GM12878 (cell line): Measurements from ENCODE around the gene SRRM2.

Experiments
- POLR2A ChIP-seq: IDR thresholded peaks from 2 replicates; pipeline ENCODE4 v1.6.1; 2011; ENCODE audit warnings: low read depth, mild to moderate bottlenecking, low read length
- POLR2AphosphoS2 ChIP-seq: IDR thresholded peaks from 2 replicates; pipeline ENCODE4 v1.6.1; 2011; ENCODE audit warnings: low read depth, mild to moderate bottlenecking, low read length, improper control_type of control experiment, moderate library complexity
- TF ChIP-seq, protein P1 (sequence below), 3 experiments: IDR thresholded peaks in 2 of 3; conservative IDR thresholded peaks in 1 of 3; 2 replicates each; pipeline ENCODE4 v1.5.1; 2011; ENCODE audit warnings: low read depth in 3 of 3, low read length in 3 of 3, mild to moderate bottlenecking in 3 of 3, control low read depth in 2 of 3, moderate library complexity in 2 of 3, inconsistent platforms in 1 of 3, mixed read lengths in 1 of 3; ENCODE audit not compliant: control insufficient read depth in 2 of 3, insufficient read depth in 1 of 3; ENCODE audit errors: extremely low read depth in 1 of 3
- TF ChIP-seq, protein P2 (sequence below): fragments of 450-650 bp; IDR thresholded peaks from 2 replicates; pipeline ENCODE4 v1.6.1; 2016; ENCODE audit warnings: mild to moderate bottlenecking, moderate library complexity, borderline replicate concordance
- TF ChIP-seq, protein P3 (sequence below): IDR thresholded peaks from 2 replicates; pipeline ENCODE4 v1.6.1; 2012; ENCODE audit warnings: low read depth, low read length, improper control_type of control experiment

DNA sequence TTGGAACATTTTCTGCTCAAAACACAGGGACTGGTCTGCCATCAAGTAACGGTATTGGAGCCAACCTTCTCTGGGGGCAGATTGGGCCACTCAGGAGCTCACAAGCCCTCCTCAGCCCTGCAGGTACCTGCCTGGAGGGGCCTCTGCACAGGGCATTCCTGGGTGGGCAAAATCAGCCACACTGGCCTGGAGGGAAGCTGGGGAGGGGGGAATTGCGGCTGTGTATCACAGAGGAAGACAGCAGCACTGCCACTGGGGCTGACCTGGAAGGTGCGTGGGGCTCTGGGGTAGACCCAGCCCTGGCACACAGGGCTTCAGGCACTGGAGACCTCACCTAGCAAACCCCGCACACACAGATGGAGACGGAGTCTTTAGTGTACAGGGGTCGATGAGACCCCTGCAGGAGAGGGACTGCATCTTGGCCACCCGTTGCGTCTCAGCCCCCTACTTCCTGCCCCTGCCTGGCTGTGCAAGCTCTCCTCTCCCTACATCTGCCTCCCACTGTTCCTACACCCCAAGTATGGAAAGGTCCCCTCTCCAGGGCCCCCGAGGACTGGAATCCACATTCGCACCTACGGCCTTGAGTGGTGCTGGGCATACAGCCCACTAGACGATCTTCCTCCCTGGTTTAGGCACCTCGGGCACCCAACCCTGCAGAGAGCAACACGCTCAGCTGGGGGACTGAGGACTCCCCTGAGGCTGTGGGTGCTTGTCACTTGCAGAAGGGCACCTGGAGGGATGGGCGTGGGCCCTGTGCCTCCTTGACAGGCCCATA, 7.1 kb upstream of the SRRM2 start:
- TF ChIP-seq, protein P1, sequence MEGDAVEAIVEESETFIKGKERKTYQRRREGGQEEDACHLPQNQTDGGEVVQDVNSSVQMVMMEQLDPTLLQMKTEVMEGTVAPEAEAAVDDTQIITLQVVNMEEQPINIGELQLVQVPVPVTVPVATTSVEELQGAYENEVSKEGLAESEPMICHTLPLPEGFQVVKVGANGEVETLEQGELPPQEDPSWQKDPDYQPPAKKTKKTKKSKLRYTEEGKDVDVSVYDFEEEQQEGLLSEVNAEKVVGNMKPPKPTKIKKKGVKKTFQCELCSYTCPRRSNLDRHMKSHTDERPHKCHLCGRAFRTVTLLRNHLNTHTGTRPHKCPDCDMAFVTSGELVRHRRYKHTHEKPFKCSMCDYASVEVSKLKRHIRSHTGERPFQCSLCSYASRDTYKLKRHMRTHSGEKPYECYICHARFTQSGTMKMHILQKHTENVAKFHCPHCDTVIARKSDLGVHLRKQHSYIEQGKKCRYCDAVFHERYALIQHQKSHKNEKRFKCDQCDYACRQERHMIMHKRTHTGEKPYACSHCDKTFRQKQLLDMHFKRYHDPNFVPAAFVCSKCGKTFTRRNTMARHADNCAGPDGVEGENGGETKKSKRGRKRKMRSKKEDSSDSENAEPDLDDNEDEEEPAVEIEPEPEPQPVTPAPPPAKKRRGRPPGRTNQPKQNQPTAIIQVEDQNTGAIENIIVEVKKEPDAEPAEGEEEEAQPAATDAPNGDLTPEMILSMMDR (IDR thresholded peaks at IDR 0.05 in 2 of 3, conservative IDR thresholded peaks at IDR 0.05 in 1 of 3; ENCODE audit: control insufficient read depth in 2 of 3, extremely low read depth in 1 of 3, insufficient read depth in 1 of 3, low read depth in 3 of 3, low read length in 3 of 3): no peak
- TF ChIP-seq, protein P2, sequence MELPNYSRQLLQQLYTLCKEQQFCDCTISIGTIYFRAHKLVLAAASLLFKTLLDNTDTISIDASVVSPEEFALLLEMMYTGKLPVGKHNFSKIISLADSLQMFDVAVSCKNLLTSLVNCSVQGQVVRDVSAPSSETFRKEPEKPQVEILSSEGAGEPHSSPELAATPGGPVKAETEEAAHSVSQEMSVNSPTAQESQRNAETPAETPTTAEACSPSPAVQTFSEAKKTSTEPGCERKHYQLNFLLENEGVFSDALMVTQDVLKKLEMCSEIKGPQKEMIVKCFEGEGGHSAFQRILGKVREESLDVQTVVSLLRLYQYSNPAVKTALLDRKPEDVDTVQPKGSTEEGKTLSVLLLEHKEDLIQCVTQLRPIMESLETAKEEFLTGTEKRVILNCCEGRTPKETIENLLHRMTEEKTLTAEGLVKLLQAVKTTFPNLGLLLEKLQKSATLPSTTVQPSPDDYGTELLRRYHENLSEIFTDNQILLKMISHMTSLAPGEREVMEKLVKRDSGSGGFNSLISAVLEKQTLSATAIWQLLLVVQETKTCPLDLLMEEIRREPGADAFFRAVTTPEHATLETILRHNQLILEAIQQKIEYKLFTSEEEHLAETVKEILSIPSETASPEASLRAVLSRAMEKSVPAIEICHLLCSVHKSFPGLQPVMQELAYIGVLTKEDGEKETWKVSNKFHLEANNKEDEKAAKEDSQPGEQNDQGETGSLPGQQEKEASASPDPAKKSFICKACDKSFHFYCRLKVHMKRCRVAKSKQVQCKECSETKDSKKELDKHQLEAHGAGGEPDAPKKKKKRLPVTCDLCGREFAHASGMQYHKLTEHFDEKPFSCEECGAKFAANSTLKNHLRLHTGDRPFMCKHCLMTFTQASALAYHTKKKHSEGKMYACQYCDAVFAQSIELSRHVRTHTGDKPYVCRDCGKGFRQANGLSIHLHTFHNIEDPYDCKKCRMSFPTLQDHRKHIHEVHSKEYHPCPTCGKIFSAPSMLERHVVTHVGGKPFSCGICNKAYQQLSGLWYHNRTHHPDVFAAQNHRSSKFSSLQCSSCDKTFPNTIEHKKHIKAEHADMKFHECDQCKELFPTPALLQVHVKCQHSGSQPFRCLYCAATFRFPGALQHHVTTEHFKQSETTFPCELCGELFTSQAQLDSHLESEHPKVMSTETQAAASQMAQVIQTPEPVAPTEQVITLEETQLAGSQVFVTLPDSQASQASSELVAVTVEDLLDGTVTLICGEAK: no peak
- no peak for TF ChIP-seq POLR2AphosphoS2
- TF ChIP-seq, protein P3, sequence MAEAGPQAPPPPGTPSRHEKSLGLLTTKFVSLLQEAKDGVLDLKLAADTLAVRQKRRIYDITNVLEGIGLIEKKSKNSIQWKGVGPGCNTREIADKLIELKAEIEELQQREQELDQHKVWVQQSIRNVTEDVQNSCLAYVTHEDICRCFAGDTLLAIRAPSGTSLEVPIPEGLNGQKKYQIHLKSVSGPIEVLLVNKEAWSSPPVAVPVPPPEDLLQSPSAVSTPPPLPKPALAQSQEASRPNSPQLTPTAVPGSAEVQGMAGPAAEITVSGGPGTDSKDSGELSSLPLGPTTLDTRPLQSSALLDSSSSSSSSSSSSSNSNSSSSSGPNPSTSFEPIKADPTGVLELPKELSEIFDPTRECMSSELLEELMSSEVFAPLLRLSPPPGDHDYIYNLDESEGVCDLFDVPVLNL: no peak
- TF ChIP-seq POLR2A: no peak
